GF-D8 (cell line): Measurements from ENCODE around the gene SLC26A1.

Source experiments
- DNase-seq: peaks from one replicate; lab custom pipeline; 2025; lab: John Stamatoyannopoulos, UW

The SLC26A1 gene

DNA sequence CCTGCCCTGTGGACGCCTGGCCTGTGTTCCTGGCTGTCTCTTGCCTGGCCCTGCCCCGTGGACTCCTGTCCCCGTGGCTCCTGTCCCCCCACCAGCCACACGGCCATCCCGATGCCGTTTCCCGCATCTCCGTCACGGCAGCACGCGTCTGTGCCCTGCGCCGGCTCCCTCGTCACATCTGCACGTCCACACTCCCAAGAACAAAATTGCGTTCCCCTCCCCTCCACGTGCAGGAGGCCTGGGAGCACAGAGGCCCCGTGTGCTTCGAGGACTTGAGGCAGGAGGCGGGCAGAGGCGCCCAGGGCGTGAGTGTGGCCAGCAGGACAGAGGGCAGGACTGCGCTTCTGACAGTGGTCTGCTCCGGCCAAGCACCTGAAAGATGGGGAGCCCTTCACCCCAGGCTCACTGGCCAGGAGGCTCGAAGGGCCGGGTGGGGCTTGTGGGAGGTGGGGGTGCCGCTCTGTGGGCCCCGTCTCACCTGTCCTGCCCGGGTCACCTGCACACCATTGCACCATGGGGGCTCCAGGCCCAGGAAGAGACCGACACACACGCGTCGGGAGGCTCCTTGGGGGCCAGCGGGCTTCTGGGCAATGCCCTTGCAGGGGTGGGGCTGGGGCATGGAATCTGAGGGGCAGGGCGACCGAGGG, 35.5 kb upstream of the SLC26A1 start:
- DNase-seq: no peak

GRCh38 chr4:1027915-1028238, 34.7 kb upstream of the SLC26A1 start:
- no peak for DNase-seq

DNA sequence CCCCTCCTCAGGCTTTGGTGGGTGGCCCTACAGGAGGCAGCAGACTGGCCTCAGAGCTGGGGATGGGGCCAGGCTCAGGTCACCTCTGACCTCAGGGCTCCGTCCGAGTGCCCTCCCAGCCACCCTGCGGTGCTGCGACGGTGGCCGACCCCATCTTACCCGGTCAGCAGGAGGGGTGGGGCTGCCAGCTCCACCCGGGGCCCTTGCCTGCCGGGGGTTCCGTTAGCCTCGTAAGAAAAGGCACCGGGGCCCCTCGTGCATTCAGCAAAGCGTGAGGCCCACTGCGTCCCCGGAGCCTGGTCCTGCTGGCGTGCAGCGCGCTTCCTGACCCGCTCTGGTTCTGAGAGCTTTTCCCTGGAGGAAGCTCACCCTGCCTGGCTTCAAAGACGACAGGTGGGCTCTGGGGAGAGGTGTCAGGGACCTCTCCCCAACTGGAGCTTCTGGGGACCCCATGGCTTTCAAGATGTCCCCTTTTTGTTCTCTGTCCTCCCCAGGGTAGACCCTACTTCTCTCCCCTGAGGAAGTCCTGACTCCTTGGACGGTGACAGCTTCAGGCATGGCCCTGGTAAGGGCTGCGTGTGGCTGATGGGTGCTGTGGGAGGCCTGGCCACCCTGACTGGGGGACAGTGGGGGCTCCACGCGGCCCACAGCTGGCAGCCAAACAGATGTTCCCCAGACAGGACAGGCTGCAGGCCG, 34.2 kb upstream of the SLC26A1 start:
- no peak for DNase-seq

- DNase-seq: no peak
Observed at GRCh38 chr4:1026115-1026514, 32.9 kb upstream of the SLC26A1 start.

- no peak for DNase-seq
Observed at GRCh38 chr4:1024882-1025545, 31.8 kb upstream of the SLC26A1 start.

DNA sequence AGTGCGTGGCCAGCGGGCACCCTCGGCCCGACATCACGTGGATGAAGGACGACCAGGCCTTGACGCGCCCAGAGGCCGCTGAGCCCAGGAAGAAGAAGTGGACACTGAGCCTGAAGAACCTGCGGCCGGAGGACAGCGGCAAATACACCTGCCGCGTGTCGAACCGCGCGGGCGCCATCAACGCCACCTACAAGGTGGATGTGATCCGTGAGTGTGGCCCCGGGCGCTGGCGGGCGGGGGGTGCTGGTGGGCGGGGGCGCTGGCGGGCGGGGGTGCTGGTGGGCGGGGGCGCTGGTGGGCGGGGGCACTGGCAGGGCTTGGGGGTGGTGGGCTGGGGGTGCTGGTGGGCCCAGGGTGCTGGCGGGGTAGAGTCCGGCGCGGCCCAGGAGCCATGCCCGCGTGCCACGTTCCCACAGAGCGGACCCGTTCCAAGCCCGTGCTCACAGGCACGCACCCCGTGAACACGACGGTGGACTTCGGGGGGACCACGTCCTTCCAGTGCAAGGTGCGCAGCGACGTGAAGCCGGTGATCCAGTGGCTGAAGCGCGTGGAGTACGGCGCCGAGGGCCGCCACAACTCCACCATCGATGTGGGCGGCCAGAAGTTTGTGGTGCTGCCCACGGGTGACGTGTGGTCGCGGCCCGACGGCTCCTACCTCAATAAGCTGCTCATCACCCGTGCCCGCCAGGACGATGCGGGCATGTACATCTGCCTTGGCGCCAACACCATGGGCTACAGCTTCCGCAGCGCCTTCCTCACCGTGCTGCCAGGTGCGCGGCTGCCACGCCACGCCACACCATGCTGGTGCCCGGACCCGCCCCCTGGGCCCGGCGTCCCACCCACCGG, 30.9 kb upstream of the SLC26A1 start:
- no peak for DNase-seq

GRCh38 chr4:1023075-1023640, 30.0 kb upstream of the SLC26A1 start:
- no peak for DNase-seq

DNA sequence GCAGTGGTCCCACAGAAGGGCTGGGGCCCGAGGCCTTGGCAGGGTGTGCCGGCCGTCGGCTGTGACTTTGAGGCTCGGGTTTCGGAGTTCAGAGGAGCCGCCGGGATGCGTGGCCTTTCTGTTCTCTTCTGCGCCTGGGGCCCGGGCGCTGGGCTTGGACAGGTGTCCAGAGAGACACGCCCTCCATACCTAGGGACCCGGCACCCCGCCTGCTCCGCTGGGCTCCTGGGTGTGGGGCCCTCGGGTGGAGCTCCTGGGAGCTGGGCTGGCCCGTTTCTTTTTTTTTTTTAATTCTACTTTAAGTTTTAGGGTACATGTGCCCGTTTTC, 29.5 kb upstream of the SLC26A1 start:
- no peak for DNase-seq

DNA sequence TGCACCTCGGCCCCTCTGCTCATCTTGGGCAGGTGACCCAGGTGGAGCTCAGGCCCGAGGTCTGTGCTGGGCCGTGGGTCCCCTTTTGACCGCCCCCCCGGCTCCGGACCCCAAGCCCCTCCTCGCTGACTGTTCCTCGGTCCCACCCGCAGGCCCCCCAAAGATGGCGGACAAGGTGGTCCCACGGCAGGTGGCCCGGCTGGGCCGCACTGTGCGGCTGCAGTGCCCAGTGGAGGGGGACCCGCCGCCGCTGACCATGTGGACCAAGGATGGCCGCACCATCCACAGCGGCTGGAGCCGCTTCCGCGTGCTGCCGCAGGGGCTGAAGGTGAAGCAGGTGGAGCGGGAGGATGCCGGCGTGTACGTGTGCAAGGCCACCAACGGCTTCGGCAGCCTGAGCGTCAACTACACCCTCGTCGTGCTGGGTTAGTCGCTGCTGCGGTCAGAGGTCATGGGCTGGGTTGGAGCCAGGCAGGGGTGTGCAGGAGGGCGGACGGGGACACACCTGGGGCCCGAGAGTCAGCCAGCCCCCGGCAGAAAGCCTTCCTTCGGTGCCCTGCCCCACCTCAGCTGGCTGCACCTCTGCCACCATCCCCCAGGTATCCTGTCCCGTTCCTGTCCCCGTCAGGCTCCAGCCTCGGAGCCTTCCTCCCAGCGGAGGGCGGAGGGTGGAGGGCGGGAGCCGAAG, 29.0 kb upstream of the SLC26A1 start:
- DNase-seq: no peak

GRCh38 chr4:1021386-1022050, 28.3 kb upstream of the SLC26A1 start:
- DNase-seq: no peak

DNA sequence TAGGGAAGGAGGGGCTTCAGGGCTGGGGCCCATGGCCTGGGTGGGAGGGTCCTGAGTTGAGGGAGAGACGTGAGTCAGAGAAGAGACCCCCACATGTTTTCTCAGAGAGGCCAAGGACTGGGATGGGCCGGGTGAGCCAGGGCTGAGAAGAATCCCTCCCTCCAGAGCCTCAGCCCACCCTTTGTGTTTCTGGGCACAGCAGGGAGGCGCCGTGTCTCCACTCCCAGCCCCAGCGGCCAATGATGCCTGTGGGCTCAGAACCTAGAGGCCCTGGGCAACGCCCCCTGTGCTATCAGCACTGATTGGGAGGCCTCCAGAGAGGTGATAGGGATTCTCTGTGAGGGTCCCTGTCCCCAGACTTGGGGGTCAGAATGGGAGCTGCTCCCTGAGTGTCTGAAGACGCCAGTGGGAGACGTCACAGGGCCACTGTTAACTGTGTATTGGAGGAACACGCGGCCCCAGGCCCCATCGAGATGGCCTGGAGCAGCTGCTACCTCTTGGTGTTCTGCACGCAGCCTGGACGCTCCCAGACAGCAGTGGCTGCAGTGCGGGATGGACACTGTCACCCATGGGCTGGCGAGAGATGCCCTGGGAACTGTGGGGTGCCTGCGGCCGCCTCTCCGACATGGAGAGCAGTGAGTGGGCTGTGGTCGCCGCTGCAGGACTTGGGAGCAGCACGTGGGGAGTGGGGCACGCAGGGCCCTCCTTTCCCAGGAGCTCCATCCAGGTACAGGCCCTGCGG, 26.7 kb upstream of the SLC26A1 start:
- DNase-seq: no peak

DNA sequence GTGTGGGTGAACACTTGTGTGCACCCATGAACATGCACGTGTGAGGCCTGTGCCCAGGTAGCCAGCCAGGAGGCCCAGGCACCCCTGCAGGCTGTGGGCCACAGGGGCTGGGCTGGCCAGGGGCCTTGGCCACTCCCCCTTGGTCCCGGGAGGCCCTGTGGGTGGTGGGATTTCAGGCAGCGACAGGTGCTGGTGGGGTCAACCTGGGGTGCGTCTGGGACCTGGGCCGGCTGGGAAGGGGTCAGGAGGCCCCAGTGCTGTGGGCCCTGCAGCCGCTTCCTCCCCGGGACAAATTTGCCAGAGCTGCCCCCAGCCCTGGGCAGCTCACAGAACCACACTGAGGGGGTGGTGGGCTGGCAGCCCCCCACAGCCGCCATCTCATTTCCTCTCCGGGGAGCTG, 26.1 kb upstream of the SLC26A1 start:
- no peak for DNase-seq

DNA sequence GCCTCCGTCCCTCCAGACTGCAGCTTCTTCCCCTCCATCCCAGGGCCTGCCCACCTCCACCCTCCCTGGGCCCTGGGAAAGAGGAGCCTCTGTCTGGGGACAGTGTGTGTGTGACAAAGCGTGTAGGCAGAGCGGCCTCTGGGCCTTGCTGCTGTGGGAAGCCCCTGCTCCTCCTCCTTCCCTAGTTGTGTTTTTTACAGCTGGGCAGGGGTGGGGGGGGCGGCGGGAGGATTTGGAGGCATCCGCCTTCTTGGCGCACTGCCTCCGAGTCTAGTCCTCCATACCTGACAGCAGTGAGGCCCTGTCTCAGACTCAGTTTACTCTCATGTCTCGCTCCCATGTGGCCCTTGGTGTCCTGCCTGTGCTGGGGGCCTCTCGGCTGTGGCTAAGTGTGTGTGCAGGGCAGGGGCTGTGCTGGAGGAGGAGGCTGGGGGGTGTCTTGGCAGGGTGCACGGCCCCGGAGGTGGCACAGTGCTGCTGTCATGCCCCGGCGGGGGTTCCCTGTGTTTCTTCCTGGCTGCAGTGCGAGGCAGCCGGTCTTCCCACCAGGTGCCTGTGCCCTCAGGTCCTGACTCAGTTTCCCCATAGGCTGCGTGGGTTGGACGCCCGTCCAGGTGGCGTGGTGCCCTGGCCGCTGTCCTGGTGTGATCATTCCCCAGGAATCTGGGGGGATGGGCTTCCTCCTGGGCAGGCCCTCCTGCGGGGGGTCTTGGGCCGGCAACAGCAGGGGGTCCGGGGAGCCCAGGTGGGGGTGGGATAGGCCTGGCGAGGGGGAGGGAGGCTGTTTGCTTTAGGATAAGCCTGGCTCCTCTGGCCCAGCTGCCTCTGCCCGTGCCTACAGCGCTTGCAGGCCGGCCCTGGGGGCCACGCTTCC, 25.2 kb upstream of the SLC26A1 start:
- no peak for DNase-seq

- DNase-seq: no peak
Observed at GRCh38 chr4:1017706-1018105, 24.5 kb upstream of the SLC26A1 start.

DNA sequence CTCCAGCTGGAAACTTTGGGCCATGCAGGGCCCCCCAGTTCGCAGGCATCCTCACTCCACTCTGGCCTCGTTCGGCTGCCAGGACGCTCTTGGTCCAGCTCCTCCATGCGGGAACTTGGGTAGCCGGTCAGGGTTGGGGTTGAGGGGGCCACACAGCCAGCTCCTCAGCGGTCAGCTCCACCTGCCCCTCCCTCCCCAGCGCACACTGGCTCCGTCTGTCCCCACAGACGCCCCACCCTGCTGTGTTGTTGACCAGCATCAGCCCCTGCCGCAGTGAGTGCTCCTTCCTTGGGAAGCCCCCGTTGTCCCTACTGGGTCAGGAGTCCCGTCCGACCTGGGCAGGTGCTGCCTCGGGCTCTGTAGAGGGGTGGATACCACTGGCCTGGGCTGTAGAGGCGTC, 24.0 kb upstream of the SLC26A1 start:
- DNase-seq: no peak

GRCh38 chr4:1015746-1016145, 22.5 kb upstream of the SLC26A1 start:
- DNase-seq: no peak

DNA sequence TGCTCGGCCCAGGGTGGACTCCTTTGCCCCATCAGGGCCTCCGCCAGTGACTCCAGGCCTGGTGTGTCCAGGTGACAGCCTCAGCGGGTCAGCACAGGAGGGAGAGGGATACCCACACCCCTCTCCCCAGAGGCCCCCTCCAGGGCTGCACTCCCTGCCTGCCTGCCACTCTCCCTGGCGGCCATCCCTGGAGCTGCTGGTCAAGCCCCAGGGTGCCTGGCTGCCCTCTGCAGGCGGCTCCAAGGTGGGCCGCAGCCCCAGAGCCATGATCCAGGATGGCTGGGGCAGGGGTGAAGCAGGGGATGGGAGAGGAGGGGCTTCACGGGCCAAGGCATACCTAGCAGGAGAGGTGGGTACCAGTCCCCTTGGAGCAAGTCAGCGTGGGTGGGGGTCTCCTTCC, 22.0 kb upstream of the SLC26A1 start:
- no peak for DNase-seq

DNA sequence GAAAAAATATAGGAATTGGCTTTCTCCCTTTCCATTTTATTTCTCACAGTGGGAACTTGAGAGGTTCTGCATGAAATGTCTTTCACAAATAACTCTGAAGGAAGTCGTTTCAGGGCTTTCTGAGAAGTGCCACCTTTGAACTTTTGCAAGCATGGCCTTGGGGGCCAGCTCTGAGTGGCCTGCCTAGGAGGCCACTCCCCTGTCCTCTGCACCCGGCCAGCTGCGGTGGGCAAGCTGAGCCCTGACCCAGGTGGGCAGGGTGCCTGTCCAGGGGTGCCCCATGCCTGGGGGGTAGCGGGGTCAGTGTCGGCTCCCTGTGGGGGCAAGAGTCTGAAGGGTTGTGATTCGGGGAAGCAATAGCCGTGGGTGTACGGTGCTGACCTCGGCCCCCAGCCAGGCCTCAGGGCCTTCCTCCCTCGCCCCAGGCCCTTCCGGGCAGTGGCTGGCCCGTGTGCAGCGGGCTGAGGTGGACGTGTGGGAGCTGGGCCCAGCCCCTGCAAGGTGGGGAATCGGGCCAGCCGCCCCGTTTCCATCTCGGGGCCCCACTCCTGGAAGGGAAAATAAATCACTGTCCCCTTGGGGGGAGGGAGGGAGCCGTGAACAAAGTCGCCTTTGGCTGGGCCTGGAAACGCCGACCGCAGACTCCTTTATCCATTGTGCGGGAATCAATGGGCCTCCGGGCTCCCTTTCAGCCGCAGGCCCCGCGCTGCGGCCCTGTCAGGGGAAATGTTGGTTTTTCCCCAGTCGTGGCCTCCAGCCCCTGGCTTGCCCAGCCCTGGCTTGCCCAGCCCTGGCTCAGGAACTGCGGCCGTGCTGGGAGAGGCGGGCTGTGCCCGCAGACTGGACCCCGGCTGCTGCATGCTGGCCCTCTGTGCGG, 21.3 kb upstream of the SLC26A1 start:
- no peak for DNase-seq
